Stimulated activated CD4-positive, alpha-beta T cell treated with anti-CD3 and anti-CD28 coated beads, Interleukin-12 subunit alpha, Interleukin-12 subunit beta, amount 100 ng/mL, for 24 hours (primary cell): ENCODE results near the gene TMPRSS4.

Experiments
- DNase-seq, 2 experiments: peaks; one replicate each; pipeline ENCODE4 v3.0.0-alpha.2; 2020; ENCODE audit warnings: low read depth in 2 of 2

The TMPRSS4 gene

GRCh38 chr11:118105657-118106305 lies 28.9 kb downstream of the TMPRSS4 start:
- no peak for DNase-seq

- DNase-seq, result no peak
Measured at GRCh38 chr11:118106789-118107335, 30.0 kb downstream of the TMPRSS4 start.

- no peak for DNase-seq
Measured at GRCh38 chr11:118108513-118108912, 31.6 kb downstream of the TMPRSS4 start.

GRCh38 chr11:118109231-118109630 lies 32.4 kb downstream of the TMPRSS4 start:
- DNase-seq, result no peak

GRCh38 chr11:118111019-118111743 lies 34.3 kb downstream of the TMPRSS4 start:
- no peak for DNase-seq

GRCh38 chr11:118111744-118112035 lies 34.8 kb downstream of the TMPRSS4 start:
- DNase-seq, result no peak

- no peak for DNase-seq
Measured at GRCh38 chr11:118112711-118113430, 36.0 kb downstream of the TMPRSS4 start.

GRCh38 chr11:118114266-118114665 lies 37.4 kb downstream of the TMPRSS4 start:
- DNase-seq, result no peak

- DNase-seq, result no peak
Measured at GRCh38 chr11:118115048-118115447, 38.2 kb downstream of the TMPRSS4 start.

- DNase-seq, result no peak
Measured at GRCh38 chr11:118117790-118118601, 41.1 kb downstream of the TMPRSS4 start.

- no peak for DNase-seq
Measured at GRCh38 chr11:118120793-118121192, 43.9 kb downstream of the TMPRSS4 start.

- no peak for DNase-seq
Measured at GRCh38 chr11:118124929-118125535, 48.2 kb downstream of the TMPRSS4 start.

- DNase-seq, result no peak
Measured at GRCh38 chr11:118126082-118126838, 49.4 kb downstream of the TMPRSS4 start.

- DNase-seq, result no peak
Measured at GRCh38 chr11:118128310-118128709, 51.4 kb downstream of the TMPRSS4 start.

GRCh38 chr11:118128721-118129470 lies 52.0 kb downstream of the TMPRSS4 start:
- no peak for DNase-seq

GRCh38 chr11:118129471-118130172 lies 52.7 kb downstream of the TMPRSS4 start:
- DNase-seq, result no peak

- DNase-seq, result no peak
Measured at GRCh38 chr11:118132385-118133151, 55.7 kb downstream of the TMPRSS4 start.

GRCh38 chr11:118133816-118134215 lies 56.9 kb downstream of the TMPRSS4 start:
- DNase-seq, result no peak
